GM12874 (cell line): ENCODE measurements around the gene COL3A1.

Experiments used
- CTCF ChIP-seq: IDR thresholded peaks from 2 replicates; pipeline ENCODE4 v1.5.1; 2011; ENCODE audit warnings: low read depth, mild to moderate bottlenecking, control low read depth, low read length, moderate library complexity; ENCODE audit not compliant: insufficient read depth

COL3A1 gene

DNA sequence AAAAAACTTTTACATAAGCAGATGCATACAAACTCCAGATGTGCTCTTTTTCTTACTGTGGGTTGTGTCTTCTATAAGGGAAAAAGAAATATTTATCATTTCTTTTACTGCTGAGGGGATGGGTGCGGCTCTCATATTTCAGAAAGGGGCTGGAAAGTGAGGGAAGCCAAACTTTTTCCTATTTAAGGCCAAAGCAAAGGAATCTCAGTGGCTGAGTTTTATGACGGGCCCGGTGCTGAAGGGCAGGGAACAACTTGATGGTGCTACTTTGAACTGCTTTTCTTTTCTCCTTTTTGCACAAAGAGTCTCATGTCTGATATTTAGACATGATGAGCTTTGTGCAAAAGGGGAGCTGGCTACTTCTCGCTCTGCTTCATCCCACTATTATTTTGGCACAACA is at the start of gene COL3A1:
Gene COL3A1 (plus strand): TSS at position 210 of the 400 bp plus-strand sequence. CDS start 117 bp downstream, at position 327.
- no peak for TF ChIP-seq CTCF

- TF ChIP-seq CTCF = no peak
Measured at GRCh38 chr2:188928643-188929042, 45.5 kb upstream of the COL3A1 start.

GRCh38 chr2:188931361-188931760 is 42.8 kb upstream of the COL3A1 start:
- no peak for TF ChIP-seq CTCF

- TF ChIP-seq CTCF = no peak
Measured at GRCh38 chr2:188937228-188938220, 36.6 kb upstream of the COL3A1 start.

DNA sequence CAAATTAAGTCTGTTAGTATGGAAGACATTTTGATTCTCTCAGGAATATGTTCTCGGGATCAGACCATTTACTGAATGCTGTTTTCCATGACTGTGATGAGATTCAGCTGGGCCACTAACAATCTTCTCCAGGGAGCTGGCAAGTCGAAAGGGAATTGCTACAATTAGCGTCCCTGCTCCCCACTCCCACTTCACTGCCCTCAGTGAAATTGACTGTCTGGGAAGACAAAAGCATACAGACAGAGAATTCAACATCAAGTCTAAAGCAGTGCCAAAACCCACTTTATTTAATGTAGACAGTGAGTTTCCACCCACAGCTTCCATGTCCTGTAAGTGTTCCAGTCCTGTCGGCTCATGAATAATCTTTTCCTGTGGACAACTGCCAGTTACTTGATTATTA is 34.0 kb upstream of the COL3A1 start:
- TF ChIP-seq CTCF = no peak

GRCh38 chr2:188944442-188944841 is 29.7 kb upstream of the COL3A1 start:
- TF ChIP-seq CTCF = no peak

DNA sequence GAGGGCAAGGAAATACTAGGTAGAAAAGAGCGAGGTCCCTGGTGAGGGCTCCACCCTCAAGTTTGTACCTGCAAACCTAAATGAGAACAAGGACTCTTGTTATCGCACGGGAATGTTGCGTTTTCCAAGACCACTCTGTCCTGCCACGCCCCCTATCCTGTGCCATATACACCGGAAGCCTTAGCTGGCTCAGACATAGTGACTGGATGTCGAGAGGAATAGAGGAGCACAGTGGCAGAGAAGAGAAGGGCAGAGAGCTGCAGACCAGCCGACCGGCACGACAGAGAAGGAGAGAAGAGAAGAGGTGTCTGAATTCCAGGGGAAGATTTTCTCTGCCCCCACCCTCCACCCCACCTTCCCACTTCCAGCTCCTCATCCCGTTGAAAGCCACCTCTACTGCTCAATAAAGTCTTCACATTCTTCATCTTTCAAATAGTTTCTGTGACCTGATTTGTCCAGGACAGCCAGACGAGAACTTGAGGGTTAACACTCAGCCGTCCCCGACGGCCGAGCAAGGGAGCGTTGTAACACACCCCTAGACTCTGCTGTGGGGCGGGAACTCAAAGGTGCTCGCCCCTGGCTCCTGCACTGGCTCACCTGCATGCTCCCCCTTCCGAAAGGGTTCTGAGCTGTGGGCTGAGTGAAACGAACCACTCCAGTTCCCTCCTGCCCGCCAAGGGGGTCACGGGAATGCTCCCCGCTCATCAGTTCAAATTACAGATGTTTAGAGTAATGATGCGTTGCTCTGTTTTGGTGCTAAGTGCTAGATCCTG is 24.9 kb upstream of the COL3A1 start:
- TF ChIP-seq CTCF = no peak
